GM21360 (cell line): ENCODE data around the gene NELL2.

Experiments
- ATAC-seq: cut with Tn5 transposase; IDR thresholded peaks from one replicate; pipeline ENCODE4 v1.9.1; 2021; ENCODE audit warnings: mild to moderate bottlenecking, moderate library complexity; ENCODE audit not compliant: unreplicated experiment

Gene NELL2

DNA sequence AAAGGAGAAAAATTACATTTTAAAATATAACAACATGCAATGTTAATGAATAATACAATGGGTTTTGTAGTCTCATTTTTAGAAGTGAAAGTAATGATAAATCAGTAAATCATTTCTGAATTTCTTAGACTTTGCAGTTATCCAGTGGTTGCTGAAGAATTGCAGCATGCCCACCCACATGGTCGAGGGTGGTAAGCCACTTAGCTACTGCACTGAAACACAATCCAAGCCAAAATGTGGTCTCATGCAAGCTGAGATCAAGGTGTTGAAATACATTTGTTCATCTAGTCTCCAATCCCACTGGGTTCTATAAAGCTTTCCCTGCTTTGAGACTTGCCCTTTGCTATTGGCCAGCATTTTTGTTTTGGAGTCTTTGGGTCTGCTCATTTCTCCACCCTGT, 247.9 kb downstream of the NELL2 start:
- ATAC-seq, result no peak

- no peak for ATAC-seq
Measured at GRCh38 chr12:44627387-44628166, 248.5 kb downstream of the NELL2 start.

DNA sequence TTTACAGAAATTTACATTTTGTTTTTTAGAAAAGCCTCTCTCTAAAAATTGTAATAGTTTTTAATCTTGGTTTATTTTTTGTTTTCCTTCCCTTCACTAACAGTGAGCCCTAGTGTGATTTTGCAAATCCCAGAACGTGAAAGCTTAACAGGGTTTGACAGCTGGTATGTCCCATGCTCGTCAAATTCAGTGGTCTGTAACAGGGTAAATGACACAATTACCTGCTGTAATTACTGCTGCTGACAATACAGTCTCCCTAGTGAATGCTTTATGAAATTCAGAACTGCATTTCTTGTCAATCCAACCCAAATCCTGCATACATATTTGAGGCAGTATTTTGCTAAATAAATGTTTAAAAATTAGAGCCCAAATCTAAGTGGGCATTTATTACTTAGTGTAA, 249.2 kb downstream of the NELL2 start:
- ATAC-seq, result no peak

GRCh38 chr12:44618946-44619345, 257.2 kb downstream of the NELL2 start:
- ATAC-seq, result no peak

- ATAC-seq, result no peak
Measured at GRCh38 chr12:44616402-44616801, 259.7 kb downstream of the NELL2 start.

DNA sequence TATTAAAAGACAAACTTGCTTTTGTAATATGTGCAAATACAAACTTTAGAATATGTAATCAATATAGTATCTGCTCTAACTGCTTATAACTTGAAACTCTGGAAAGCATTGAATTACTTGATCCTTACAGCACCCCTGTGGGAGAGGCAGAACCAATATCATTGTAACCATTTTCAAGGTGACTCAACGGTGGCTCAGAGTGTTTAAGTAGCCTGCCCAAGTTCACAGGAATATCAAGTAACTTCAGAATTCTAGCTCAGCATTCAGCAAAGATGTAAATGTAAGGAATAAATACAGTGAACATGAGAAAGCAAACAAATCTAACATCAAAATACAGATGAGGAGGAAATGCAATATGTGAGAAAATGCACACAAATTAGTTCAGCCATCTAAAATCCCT, 264.6 kb downstream of the NELL2 start:
- no peak for ATAC-seq

DNA sequence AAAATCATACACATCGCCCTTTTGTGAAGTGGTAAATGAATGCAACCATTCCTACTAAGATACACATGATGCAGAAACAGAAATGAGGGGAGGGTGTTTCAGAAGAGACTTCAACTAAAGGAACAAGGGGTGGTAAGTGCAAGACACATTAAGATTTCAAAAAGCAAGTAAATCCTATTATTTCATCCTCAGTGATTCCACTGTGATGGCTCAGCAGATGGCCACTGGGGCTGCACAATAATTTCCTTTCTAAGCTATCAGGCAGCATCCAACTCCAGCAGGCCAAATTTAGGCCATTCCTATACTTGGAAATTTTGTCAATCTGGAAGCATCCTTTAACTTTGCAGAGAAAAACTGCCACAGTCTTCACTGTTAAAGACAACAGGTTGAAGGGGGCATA, 272.4 kb downstream of the NELL2 start:
- no peak for ATAC-seq

- no peak for ATAC-seq
Measured at GRCh38 chr12:44592626-44593025, 283.5 kb downstream of the NELL2 start.

DNA sequence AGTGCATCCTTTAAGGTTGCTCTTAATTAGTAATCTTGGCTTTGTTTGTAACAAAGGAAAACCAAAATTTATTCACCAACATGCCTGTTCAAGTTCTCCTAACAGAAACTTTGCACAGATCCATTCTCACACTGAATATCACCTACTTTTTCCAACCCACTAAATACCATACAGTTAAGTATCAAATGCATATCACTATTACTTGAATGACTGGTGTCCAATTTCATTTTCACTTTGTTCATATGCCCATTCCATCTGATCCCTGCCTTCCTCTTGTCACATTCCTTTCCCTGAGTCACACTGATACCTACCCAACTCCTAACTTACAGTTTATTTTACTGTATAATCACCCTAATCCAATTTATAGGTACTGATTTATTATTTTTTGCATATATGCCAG, 286.4 kb downstream of the NELL2 start:
- ATAC-seq, result no peak

DNA sequence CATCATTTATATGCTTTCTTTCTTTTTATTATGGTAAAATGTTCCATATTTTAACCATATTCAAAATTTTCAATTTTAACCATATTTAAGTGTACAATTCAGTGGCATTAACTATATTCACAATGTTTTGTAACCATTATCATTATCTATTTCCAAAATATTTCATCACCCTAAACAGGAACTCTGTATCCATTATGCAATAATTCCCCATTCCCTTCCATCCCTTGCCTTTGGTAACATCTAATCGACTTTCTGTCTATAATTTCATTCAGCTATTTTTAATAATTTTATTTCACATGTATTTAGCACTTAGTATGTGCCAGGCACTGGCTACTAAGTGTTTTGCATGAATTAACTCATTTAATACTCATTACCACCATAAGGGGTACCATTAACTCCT, 287.5 kb downstream of the NELL2 start:
- ATAC-seq, result no peak

GRCh38 chr12:44584625-44585024, 291.5 kb downstream of the NELL2 start:
- no peak for ATAC-seq

DNA sequence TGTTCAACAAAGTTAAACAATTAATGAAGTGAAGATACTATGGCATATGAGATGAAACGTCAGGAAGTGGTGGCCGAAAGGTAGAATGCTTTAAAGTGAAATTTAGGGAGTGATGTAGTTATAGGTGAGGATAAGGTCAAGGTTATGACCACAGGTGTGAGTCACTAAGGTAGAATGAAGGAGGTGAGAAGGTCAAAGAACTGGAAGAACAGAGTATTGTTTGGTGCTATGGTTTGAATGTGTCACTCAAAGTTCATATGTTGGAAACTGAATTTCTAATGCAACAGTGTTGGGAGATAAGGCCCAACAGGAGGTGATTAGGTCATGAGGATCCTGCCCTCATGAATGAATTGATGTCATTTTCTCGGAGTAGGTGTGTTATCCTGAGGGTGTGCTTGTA, 293.6 kb downstream of the NELL2 start:
- no peak for ATAC-seq

GRCh38 chr12:44581642-44582242, 294.4 kb downstream of the NELL2 start:
- no peak for ATAC-seq

GRCh38 chr12:44574586-44574985, 301.5 kb downstream of the NELL2 start:
- no peak for ATAC-seq

DNA sequence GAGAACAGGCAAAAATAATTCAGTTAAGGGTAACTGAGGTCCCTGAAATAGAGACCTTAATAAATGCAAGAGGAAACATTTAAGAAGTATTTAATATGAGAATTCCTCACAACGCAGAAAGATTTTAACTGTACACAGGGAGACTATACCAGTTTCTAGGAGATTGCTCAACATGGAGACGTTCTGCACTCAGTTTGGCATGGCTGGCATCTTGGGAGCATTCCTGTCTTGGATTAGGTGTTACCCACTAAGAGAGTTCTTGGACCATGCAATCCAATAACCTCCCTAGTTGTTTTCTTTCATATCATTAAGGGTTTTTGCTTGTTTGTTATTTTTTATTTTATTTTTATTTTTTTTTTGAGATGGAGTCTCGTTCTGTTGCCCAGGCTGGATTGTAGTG, 302.4 kb downstream of the NELL2 start:
- ATAC-seq, result no peak

DNA sequence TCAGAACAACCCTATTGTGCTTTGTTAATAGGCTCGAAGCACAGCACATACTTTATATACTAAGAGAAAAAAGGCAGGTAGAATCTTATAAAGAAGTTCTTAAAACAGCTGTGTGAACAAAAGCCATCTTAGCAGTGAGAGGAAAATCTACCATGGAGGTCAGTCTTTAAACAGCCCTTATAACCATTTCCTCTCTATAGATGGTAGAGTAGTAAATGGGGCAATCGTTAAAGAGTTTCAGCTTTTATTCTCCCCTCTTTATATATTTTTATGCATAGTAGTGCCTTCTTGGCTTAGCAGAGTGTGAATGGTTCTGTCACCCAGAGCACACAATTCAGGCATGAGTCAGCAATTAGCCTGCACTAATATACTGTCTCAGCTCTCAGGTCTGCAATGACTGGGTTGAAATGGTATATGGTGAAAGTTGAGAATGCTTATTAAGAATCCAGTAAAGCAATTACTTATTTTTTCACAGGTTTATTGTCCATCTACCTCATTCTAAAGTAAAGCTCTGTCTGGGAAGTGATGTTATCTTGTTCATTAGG, 305.0 kb downstream of the NELL2 start:
- ATAC-seq, result no peak

DNA sequence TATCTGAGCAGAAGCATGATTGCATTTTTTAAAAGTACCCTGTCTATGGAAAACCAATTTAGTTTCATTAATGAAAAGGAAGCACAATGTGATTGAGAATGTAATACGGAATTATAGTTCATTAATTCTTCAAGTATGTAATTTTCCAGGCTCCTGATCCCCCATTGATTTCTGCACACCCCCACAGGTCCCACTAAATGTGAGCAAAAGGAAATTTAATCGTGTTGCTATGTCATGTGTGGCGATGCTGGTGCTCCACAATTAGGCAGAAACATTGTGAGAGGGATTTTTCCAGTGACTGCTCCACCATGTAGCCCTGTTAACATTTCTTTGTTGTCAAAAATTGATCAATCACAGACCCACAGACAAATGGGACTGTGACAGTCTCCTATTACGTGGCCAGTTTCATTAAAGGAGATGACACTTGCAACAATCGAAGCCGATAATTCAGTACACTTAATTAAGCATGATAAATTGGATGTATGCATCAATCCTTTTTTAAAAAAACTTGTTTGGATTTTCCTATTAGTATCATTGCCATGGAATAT, 306.0 kb downstream of the NELL2 start:
- no peak for ATAC-seq

DNA sequence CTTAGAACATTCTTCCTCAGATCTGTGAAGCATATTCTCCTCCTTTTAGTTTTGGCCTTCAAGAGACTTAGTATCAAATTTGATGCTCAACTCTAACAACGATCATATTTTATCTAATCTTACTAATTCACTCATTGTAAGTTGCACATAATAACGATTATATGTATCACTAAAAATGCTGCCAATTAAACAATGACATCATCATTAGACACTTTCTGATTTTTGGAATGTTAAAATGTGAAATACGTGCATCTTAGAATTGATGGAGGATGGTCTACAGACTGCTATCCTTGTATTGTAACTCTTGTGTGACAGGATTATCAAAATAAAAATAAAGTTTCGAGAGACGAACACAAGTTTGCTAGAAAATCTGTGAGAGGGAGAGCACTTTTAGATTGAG, 311.0 kb downstream of the NELL2 start:
- ATAC-seq, result no peak

- no peak for ATAC-seq
Measured at GRCh38 chr12:44563486-44563885, 312.6 kb downstream of the NELL2 start.

- no peak for ATAC-seq
Measured at GRCh38 chr12:44558340-44559100, 317.6 kb downstream of the NELL2 start.

- no peak for ATAC-seq
Measured at GRCh38 chr12:44555454-44555853, 320.7 kb downstream of the NELL2 start.
